H9 (cell line): ENCODE results near the gene SFMBT2. TPM values are rescaled to one million over a fixed set of nuclear protein-coding genes. Genes with fewer than 3 reads are reported as not detected.

Experiments used
- DNase-seq: peaks from one replicate; pipeline ENCODE4 v3.0.0-alpha.2; 2017
- H2AFZ ChIP-seq: one replicate; pipeline ENCODE4 v1.6.1; 2013; ENCODE audit warnings: mild to moderate bottlenecking, low read length, control low read depth, moderate library complexity
- H2AK5ac ChIP-seq: 2 replicates; pipeline ENCODE4 v1.6.1; 2013; ENCODE audit warnings: low read length, control low read depth, mixed read lengths; ENCODE audit not compliant: insufficient read length
- H2BK120ac ChIP-seq: one replicate; pipeline ENCODE4 v1.6.1; 2013; ENCODE audit warnings: low read depth, mild to moderate bottlenecking, low read length, control low read depth, inconsistent platforms; ENCODE audit not compliant: poor library complexity, severe bottlenecking
- H2BK12ac ChIP-seq: 2 replicates; pipeline ENCODE4 v1.6.1; 2013; ENCODE audit warnings: low read length, control low read depth, mixed read lengths, low read depth; ENCODE audit not compliant: insufficient read length
- H2BK15ac ChIP-seq: 2 replicates; pipeline ENCODE4 v1.6.1; 2013; ENCODE audit warnings: low read depth, low read length, control low read depth
- H2BK20ac ChIP-seq: one replicate; pipeline ENCODE4 v1.6.1; 2013; ENCODE audit warnings: low read depth, mild to moderate bottlenecking, low read length, control low read depth, inconsistent platforms; ENCODE audit not compliant: poor library complexity, severe bottlenecking
- H2BK5ac ChIP-seq: 2 replicates; pipeline ENCODE4 v1.6.1; 2013; ENCODE audit warnings: low read length, control low read depth, mixed read lengths; ENCODE audit not compliant: insufficient read length
- H3K14ac ChIP-seq: 2 replicates; pipeline ENCODE4 v1.6.1; 2013; ENCODE audit warnings: low read length, control low read depth; ENCODE audit not compliant: insufficient read depth
- H3K18ac ChIP-seq: 2 replicates; pipeline ENCODE4 v1.6.1; 2013; ENCODE audit warnings: low read depth, mild to moderate bottlenecking, mixed read lengths, low read length, control low read depth; ENCODE audit not compliant: insufficient read length
- H3K23ac ChIP-seq: 2 replicates; pipeline ENCODE4 v1.6.1; 2013; ENCODE audit warnings: low read length, control low read depth, mixed read lengths, low read depth; ENCODE audit not compliant: insufficient read length
- H3K23me2 ChIP-seq: 2 replicates; pipeline ENCODE4 v1.6.1; 2013; ENCODE audit warnings: low read depth, mild to moderate bottlenecking, mixed read lengths, low read length, control low read depth; ENCODE audit not compliant: insufficient read length, poor library complexity, severe bottlenecking
- H3K27ac ChIP-seq: 2 replicates; pipeline ENCODE4 v1.5.1; 2013; ENCODE audit warnings: low read length, control low read depth, mixed read lengths, low read depth; ENCODE audit not compliant: insufficient read length
- H3K27me3 ChIP-seq: 2 replicates; pipeline ENCODE4 v1.6.1; 2013; ENCODE audit warnings: low read length, control low read depth, inconsistent platforms; ENCODE audit not compliant: insufficient read depth
- H3K4ac ChIP-seq: 2 replicates; pipeline ENCODE4 v1.6.1; 2013; ENCODE audit warnings: low read depth, mild to moderate bottlenecking, control low read depth, inconsistent platforms, low read length, moderate library complexity
- H3K4me1 ChIP-seq: 2 replicates; pipeline ENCODE4 v1.6.1; 2013; ENCODE audit warnings: low read length, control low read depth, inconsistent platforms; ENCODE audit not compliant: insufficient read depth
- H3K4me2 ChIP-seq: 2 replicates; pipeline ENCODE4 v1.6.1; 2013; ENCODE audit warnings: low read length, control low read depth, mixed read lengths; ENCODE audit not compliant: insufficient read length, insufficient read depth
- H3K56ac ChIP-seq: 2 replicates; pipeline ENCODE4 v1.6.1; 2013; ENCODE audit warnings: low read depth, mild to moderate bottlenecking, mixed read lengths, low read length, control low read depth; ENCODE audit not compliant: insufficient read length
- H3K79me1 ChIP-seq: 2 replicates; pipeline ENCODE4 v1.6.1; 2013; ENCODE audit warnings: low read depth, mild to moderate bottlenecking, moderate library complexity, low read length, control low read depth, inconsistent platforms; ENCODE audit not compliant: insufficient read depth, poor library complexity, severe bottlenecking
- H3K79me2 ChIP-seq: 2 replicates; pipeline ENCODE4 v1.6.1; 2013; ENCODE audit warnings: low read length, control low read depth, inconsistent platforms; ENCODE audit not compliant: insufficient read depth
- H3K9ac ChIP-seq: 2 replicates; pipeline ENCODE4 v1.6.1; 2013; ENCODE audit warnings: low read length, control low read depth, mixed read lengths; ENCODE audit not compliant: insufficient read length; ENCODE audit errors: extremely low read depth
- H3K9me3 ChIP-seq: one replicate; pipeline ENCODE4 v1.6.1; 2013; ENCODE audit warnings: low read depth, low read length, inconsistent platforms; ENCODE audit not compliant: control insufficient read depth
- H3T11ph ChIP-seq: one replicate; pipeline ENCODE4 v1.6.1; 2013; ENCODE audit warnings: mild to moderate bottlenecking, low read length, control low read depth, inconsistent platforms
- H4K20me1 ChIP-seq: one replicate; pipeline ENCODE4 v1.6.1; 2013; ENCODE audit not compliant: control insufficient read depth, insufficient read length, insufficient read depth
- H4K5ac ChIP-seq: 2 replicates; pipeline ENCODE4 v1.6.1; 2013; ENCODE audit warnings: low read depth, mild to moderate bottlenecking, mixed read lengths, low read length, control low read depth; ENCODE audit not compliant: insufficient read length
- H4K8ac ChIP-seq: replicated peaks from 2 replicates; pipeline ENCODE4 v1.6.1; 2013; ENCODE audit warnings: low read length, control low read depth, mixed read lengths, low read depth; ENCODE audit not compliant: insufficient read length
- H4K91ac ChIP-seq: 2 replicates; pipeline ENCODE4 v1.6.1; 2013; ENCODE audit warnings: low read depth, mild to moderate bottlenecking, moderate library complexity, mixed read lengths, low read length, control low read depth; ENCODE audit not compliant: insufficient read length
- H3K27ac Mint-ChIP-seq, 3 experiments: 2 replicates in 2 of 3; 3 replicates in 1 of 3; pipeline ENCODE4 v1.8.0; 2020 to 2021; ENCODE audit warnings: mixed read lengths in 3 of 3, mild to moderate bottlenecking in 1 of 3, moderate library complexity in 1 of 3
- H3K27me3 Mint-ChIP-seq: 2 replicates; pipeline ENCODE4 v1.8.0; 2021; ENCODE audit warnings: low read depth, mild to moderate bottlenecking, moderate library complexity, mixed read lengths
- H3K36me3 Mint-ChIP-seq, 3 experiments: 2 replicates in 2 of 3; 3 replicates in 1 of 3; pipeline ENCODE4 v1.8.0; 2020 to 2021; ENCODE audit warnings: low read depth in 3 of 3, mixed read lengths in 3 of 3; ENCODE audit not compliant: insufficient read depth in 1 of 3
- H3K4me1 Mint-ChIP-seq, 2 experiments: 2 replicates each; pipeline ENCODE4 v1.8.0; 2020; ENCODE audit warnings: mixed read lengths in 2 of 2
- H3K4me3 Mint-ChIP-seq, 2 experiments: 2 replicates in 1 of 2; 3 replicates in 1 of 2; pipeline ENCODE4 v1.8.0; 2020 to 2021; ENCODE audit warnings: mild to moderate bottlenecking in 2 of 2, mixed read lengths in 2 of 2, moderate library complexity in 1 of 2
- H3K9me3 Mint-ChIP-seq, 2 experiments: 2 replicates in 1 of 2; 3 replicates in 1 of 2; pipeline ENCODE4 v1.8.0; 2020; ENCODE audit warnings: mild to moderate bottlenecking in 2 of 2, mixed read lengths in 2 of 2, moderate library complexity in 1 of 2
- WGBS: extraction: QIAGEN DNeasy Blood & Tissue Kit; methylation state at CpG from one replicate; pipeline ENCODE4 v1.1.7; 2013; ENCODE audit warnings: missing lambda C conversion rate, low lambda C conversion rate, mixed read lengths; ENCODE audit not compliant: insufficient read length; ENCODE audit errors: extremely low coverage; 5-methylcytosine and 5-hydroxymethylcytosine counted together
- total RNA-seq: library from RNA; stranded (reverse); gene quantifications from 2 replicates; pipeline ENCODE4 v1.2.1, GENCODE V29; 2021
- TF ChIP-seq, protein P1 (sequence below): fragments of 200-600 bp; sonication (generic); conservative IDR thresholded peaks from 3 replicates; pipeline ENCODE4 v1.8.0; 2021; ENCODE audit warnings: antibody characterized with exemption, mild to moderate bottlenecking

SFMBT2 gene
- total RNA-seq, 1 experiment from 2014 or later, result 5.3 TPM

GRCh38 chr10:7202793-7203355, 208.0 kb downstream of the SFMBT2 start:
- no peak overlapping the region for H2BK120ac ChIP-seq
- no peaks in the 10 kb centered on the region for H3K9me3 Mint-ChIP-seq
- peak overlapping the region in 1 of 3 experiments; percentile 84; a peak in 2 of 7 replicates for H3K27ac Mint-ChIP-seq
- H4K20me1 ChIP-seq, result no peaks in the 10 kb centered on the region
- no peak overlapping the region for H2BK5ac ChIP-seq
- TF ChIP-seq, protein P1, sequence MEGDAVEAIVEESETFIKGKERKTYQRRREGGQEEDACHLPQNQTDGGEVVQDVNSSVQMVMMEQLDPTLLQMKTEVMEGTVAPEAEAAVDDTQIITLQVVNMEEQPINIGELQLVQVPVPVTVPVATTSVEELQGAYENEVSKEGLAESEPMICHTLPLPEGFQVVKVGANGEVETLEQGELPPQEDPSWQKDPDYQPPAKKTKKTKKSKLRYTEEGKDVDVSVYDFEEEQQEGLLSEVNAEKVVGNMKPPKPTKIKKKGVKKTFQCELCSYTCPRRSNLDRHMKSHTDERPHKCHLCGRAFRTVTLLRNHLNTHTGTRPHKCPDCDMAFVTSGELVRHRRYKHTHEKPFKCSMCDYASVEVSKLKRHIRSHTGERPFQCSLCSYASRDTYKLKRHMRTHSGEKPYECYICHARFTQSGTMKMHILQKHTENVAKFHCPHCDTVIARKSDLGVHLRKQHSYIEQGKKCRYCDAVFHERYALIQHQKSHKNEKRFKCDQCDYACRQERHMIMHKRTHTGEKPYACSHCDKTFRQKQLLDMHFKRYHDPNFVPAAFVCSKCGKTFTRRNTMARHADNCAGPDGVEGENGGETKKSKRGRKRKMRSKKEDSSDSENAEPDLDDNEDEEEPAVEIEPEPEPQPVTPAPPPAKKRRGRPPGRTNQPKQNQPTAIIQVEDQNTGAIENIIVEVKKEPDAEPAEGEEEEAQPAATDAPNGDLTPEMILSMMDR, result no peak
- H3K27me3 Mint-ChIP-seq, result no peaks in the 10 kb centered on the region
- no peak overlapping the region for H2BK20ac ChIP-seq
- H3K23me2 ChIP-seq, result no peaks in the 10 kb centered on the region
- H3K4me1 ChIP-seq, result no peaks in the 10 kb centered on the region
- H3K14ac ChIP-seq, result no peak overlapping the region
- H2BK15ac ChIP-seq, result no peak overlapping the region
- WGBS, result no CpG with 5 or more reads among the region's 4 CpGs
- H3K4me3 Mint-ChIP-seq, result no peak overlapping the region
- H3K18ac ChIP-seq, result no peak overlapping the region
- H3K4ac ChIP-seq, result no peak overlapping the region
- H2AFZ ChIP-seq, result no peak overlapping the region
- H3K4me2 ChIP-seq, result no peak overlapping the region
- DNase-seq, result no peak
- H2AK5ac ChIP-seq, result no peak overlapping the region
- no peaks in the 10 kb centered on the region for H3K27me3 ChIP-seq
- no peak overlapping the region for H4K8ac ChIP-seq
- no peaks in the 10 kb centered on the region for H3K9me3 ChIP-seq
- no peaks in the 10 kb centered on the region for H3K79me2 ChIP-seq
- no peak overlapping the region for H3K23ac ChIP-seq
- no peaks in the 10 kb centered on the region for H3K79me1 ChIP-seq
- no peak overlapping the region for H4K5ac ChIP-seq
- no peak overlapping the region for H3K9ac ChIP-seq
- H3K4me1 Mint-ChIP-seq, result no peaks in the 10 kb centered on the region
- peaks cover 0 to 5% (median 0%) of the 10 kb centered on the region in 3 experiments; a peak in 3 of 7 replicates for H3K36me3 Mint-ChIP-seq
- H2BK12ac ChIP-seq, result no peak overlapping the region
- no peak overlapping the region for H3T11ph ChIP-seq
- H3K27ac ChIP-seq, result no peak overlapping the region
- no peak overlapping the region for H3K56ac ChIP-seq
- H4K91ac ChIP-seq, result no peak overlapping the region
